Stromal cell of bone marrow (primary cell): Measurements from ENCODE around the gene ARHGEF39.

ENCODE experiments used
- DNase-seq: peaks from one replicate; pipeline ENCODE4 v3.0.0-alpha.2; 2012; ENCODE audit warnings: low read depth

ARHGEF39 gene

GRCh38 chr9:35675204-35675603 lies 10.2 kb upstream of the ARHGEF39 start:
- DNase-seq = no peak

DNA sequence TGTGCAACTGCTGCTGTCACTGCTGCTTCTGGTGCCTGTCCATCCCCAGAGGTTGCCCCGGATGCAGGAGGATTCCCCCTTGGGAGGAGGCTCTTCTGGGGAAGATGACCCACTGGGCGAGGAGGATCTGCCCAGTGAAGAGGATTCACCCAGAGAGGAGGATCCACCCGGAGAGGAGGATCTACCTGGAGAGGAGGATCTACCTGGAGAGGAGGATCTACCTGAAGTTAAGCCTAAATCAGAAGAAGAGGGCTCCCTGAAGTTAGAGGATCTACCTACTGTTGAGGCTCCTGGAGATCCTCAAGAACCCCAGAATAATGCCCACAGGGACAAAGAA lies 9.0 kb upstream of the ARHGEF39 start:
- DNase-seq = no peak

GRCh38 chr9:35673132-35674024 lies 8.4 kb upstream of the ARHGEF39 start, which contains the start of gene CA9:
TSS of gene CA9 (plus strand) at chr9:35673928. CDS start at chr9:35673960, 32 bp downstream.
- DNase-seq = no peak

DNA sequence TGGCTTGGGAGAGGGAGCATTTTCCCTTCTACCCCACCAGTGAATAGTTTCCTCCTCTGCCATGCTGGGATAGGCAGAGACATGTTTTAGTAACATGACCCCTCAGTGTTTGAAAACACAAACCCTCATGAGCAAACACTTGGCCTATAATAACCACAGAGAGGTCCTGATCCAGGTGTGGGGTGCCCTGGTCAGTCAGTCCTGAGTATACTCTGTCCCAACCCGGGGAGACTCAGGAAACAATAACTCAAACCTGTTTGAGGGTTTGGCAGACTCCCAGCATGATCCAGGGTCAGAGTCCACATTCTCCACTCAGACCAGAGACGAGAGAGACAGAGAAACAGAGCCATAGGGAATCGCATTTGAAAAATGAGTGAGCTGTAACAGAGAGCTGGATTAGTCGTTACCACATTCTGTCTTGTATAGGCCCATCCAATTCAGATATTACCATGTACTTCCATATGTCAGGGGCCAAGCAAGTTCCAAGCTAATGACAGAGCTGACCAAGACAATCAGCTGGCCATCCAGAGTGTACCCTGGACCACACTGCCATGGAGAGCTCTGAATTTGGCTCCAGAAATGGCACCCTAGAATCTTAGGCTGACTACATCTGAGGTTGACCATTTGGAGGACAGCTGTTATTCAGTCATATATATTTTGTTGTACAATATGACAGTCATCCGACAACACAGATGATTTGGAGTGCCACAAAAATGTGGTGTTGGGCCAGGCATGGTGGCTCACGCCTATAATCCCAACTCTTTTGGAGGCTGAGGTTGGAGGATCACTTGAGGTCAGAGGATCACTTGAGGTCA lies 4.5 kb upstream of the ARHGEF39 start:
- DNase-seq = no peak

- no peak for DNase-seq
These were observed 2.9 kb upstream of the ARHGEF39 start for GRCh38 chr9:35667939-35668338.

DNA sequence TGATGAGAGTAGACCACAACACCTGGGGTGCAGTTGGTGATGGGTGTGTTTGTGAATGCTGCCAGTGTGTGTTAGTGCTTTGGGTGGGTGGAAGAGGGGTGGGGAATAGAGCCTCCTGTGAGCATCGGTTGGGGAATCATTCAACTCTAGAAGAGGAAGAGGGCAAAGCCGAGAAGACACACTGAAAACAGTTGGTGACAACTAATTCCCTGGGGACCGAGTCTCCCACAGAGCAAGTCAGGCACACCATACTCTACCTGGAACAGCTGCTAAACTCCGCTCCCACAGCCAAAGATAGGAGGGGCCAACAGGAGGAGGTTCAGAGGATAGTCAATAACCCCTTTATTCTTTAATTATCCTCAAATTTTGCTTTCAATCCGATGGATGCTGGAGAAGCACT lies 1.6 kb upstream of the ARHGEF39 start:
- no peak for DNase-seq

DNA sequence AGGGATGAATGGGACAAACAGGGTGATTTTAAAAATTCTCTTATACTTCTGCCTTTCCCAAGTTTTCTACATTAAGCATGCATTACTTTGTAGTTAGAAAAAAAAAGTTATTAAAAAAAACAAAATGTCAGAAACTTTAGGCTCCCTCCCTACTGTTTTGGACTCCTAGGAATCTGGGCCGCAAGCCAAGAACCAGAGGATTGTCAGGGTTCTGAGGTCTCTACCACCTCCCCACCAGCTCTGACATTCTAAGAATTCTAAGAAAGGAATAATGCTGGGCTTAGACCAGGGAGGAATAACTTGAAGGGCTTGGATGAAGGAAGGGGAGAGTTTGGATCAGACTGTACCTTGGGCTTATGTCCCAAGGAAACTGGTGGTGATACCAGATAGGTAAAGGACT lies 1.1 kb upstream of the ARHGEF39 start:
- DNase-seq = no peak

GRCh38 chr9:35665471-35665818 lies 450 bp upstream of the ARHGEF39 start:
- no peak for DNase-seq

- DNase-seq = no peak
These were observed 2.6 kb downstream of the ARHGEF39 start for GRCh38 chr9:35662437-35662836.

DNA sequence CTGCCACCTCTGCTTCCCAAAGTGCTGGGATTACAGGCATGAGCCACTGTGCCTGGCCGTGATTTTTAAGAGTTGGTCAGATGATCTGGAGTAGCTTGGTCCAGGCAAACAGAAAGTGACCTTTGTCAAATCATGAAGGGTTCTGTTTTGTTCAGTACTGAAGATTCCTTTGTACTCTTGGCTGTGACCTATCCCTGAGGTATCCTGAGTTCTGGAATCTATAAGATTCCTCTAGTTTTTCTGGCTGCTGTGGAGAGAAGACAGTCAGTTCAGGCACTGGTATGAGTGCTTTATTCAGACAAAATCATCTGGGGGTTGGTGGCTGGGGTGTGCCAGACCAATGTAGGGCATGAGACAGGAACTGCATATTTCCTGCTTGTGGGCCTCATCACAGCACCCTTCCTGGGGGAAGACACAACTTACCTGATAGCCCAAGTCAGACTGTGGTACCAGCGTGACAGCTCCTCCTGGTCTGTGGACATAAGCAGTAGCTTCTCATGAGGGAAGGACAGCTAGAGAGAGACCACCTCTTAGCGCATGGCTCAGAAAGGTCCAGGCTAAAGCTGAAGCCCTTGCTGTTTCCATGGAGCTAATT lies 3.1 kb downstream of the ARHGEF39 start:
- no peak for DNase-seq

DNA sequence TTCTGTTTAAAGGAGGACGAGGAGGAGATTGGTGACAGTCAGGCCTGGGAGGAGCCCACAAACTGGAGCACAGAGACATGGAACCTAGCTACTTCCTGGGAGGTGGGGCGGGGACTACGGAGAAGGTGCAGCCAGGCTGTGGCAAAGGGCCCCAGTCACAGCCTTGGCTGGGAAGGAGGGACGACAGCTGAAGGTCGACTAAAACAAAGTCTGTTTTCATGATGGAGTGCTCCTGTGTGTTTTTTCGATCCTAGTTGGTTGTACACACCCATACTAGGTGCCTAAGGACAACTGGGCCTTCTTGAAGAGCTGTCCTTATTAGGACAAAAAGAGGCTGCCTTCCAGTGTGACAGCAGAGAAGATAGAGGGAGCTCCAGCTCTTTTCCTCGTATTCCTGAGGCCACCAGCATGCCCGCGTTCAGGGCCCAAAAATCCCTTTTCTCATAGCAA lies 4.0 kb downstream of the ARHGEF39 start:
- DNase-seq = no peak

GRCh38 chr9:35659340-35659739 lies 5.7 kb downstream of the ARHGEF39 start:
- peak; percentile 56 for DNase-seq

DNA sequence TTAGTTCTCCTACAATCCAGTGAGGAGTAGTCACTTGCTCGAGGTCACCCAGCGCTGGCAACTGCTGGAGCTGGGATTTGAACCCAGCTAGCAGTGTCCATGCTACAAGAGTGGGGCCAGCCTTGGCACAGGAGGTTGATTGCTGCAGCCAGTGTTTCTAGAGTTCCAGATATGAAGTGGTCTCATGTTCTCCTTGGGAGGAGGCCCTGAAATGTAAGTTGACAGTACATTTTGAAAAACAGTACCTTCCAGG lies 6.1 kb downstream of the ARHGEF39 start:
- DNase-seq = no peak

DNA sequence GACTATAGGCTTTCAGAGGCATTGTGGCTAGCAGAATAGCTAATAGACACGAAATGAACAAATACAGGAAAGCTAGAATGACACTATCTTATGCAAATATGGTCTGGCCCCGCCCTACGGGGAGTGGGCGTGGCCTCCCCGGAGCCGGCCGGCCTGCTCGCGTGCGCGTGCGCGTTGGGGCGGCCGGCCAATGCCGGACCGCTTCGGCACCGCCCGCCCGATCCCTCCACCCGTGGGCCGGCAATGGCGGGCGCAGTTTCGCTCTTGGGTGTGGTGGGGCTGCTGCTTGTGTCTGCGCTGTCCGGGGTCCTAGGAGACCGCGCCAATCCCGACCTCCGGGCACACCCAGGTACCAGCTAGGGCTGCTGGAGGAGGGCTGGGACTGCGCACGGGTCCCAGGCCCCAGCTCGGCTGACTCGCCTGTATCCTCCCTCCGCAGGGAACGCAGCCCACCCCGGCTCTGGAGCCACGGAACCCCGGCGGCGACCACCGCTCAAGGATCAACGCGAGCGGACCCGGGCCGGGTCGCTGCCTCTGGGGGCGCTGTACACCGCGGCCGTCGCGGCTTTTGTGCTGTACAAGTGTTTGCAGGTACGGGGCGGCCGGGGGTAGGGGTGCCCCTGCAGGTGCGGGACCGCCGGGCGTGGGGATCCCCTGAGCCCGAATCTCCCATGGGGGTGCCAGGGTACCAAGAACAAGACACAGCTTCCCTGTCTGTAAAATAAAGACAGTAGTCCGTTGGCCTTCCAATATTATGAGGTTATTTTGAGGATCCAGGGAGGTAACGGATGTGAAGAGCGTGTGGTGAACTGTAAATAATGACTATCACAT lies 6.6 kb downstream of the ARHGEF39 start, which contains the start of gene CCDC107:
Gene CCDC107, plus strand, starts transcription at position 156 of the 831 bp plus-strand sequence. Its CDS starts 88 bp downstream, at position 244.
- DNase-seq = no peak

DNA sequence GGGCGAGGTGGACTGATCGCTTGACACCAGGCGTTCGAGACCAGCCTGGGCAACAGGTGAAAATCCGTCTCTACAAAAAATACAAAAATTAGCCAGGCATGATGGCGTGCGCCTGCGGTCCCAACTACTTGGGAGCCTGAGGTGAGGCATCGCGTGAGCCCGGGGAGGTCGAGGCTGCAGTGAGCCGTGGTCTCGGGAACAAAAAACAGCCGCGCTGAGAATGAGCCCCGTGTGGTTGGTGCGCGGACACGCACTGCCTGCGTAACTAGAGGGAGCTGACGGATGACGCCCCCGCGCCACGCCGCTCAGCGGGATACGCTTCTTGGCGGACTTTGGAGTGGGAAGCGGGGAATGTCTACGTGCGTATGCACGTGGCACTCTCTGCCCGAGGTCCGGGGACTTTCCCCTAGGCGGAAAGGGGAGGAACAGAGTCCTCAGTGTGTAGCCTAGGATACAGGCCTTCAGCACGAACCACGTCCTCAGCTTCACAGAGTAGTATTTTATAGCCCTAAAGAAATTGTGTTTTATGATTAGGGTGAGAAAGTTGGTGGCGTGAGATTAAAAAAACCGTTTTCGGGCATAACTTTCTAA lies 7.4 kb downstream of the ARHGEF39 start, which contains the start of gene RMRP:
Gene RMRP, minus strand, starts transcription at position 474 of the 591 bp plus-strand sequence.
- peak; percentile 98 for DNase-seq

GRCh38 chr9:35656831-35657545 lies 8.0 kb downstream of the ARHGEF39 start:
- no peak for DNase-seq

GRCh38 chr9:35656348-35656747 lies 8.6 kb downstream of the ARHGEF39 start:
- no peak for DNase-seq

- DNase-seq = no peak
These were observed 11.4 kb downstream of the ARHGEF39 start for GRCh38 chr9:35653611-35654010.

- no peak for DNase-seq
These were observed 12.2 kb downstream of the ARHGEF39 start for GRCh38 chr9:35652829-35653209.

GRCh38 chr9:35651956-35652828 lies 12.8 kb downstream of the ARHGEF39 start:
- DNase-seq = no peak
